Spleen (tissue), 11 donors: ENCODE results near the gene PHF3. TPM values are rescaled to one million over a fixed set of nuclear protein-coding genes. Genes with fewer than 3 reads are reported as not detected.

Source experiments
- DNase-seq: peaks from one replicate; pipeline ENCODE4 v3.0.0-alpha.2; 2020
- H3K27ac ChIP-seq, 8 donors: fragments of 200-600 bp; sonication (generic) in 7 of 8; 1 replicate in 4 of 8; 2 replicates in 4 of 8; pipeline versions ENCODE4 v1.5.0 to v1.8.0; 2016 to 2021; ENCODE audit warnings: inconsistent platforms in 4 of 8, mild to moderate bottlenecking in 4 of 8, moderate library complexity in 1 of 8
- H3K27me3 ChIP-seq, 7 donors: fragments of 200-600 bp; sonication (generic) in 6 of 7; replicated peaks in 1 of 7; 1 replicate in 4 of 7; 2 replicates in 3 of 7; pipeline versions ENCODE4 v1.5.0 to v1.8.0; 2016 to 2021; ENCODE audit warnings: inconsistent platforms in 3 of 7, mild to moderate bottlenecking in 1 of 7
- H3K36me3 ChIP-seq, 6 donors: fragments of 200-600 bp; sonication (generic) in 5 of 6; 1 replicate in 4 of 6; 2 replicates in 2 of 6; pipeline versions ENCODE4 v1.5.0 to v1.8.0; 2016 to 2021; ENCODE audit warnings: inconsistent platforms in 2 of 6
- H3K4me1 ChIP-seq, 6 donors: fragments of 200-600 bp; sonication (generic) in 5 of 6; 1 replicate in 3 of 6; 2 replicates in 3 of 6; pipeline versions ENCODE4 v1.5.0 to v1.8.0; 2016 to 2021; ENCODE audit warnings: inconsistent platforms in 3 of 6
- H3K4me3 ChIP-seq, 8 donors: fragments of 200-600 bp; sonication (generic) in 7 of 8; 1 replicate in 4 of 8; 2 replicates in 4 of 8; pipeline versions ENCODE4 v1.5.0 to v1.8.0; 2016 to 2021; ENCODE audit warnings: inconsistent platforms in 4 of 8, mild to moderate bottlenecking in 4 of 8, moderate library complexity in 2 of 8
- H3K9me3 ChIP-seq, 8 donors: fragments of 200-600 bp; sonication (generic) in 7 of 8; 1 replicate in 4 of 8; 2 replicates in 4 of 8; pipeline versions ENCODE4 v1.5.0 to v1.8.0; 2016 to 2021; ENCODE audit warnings: inconsistent platforms in 4 of 8
- CTCF ChIP-seq, 11 experiments: fragments of 200-600 bp in 7 of 11; fragments of 450-650 bp in 4 of 11; sonication (generic) in 4 of 11; IDR thresholded peaks in 8 of 11; conservative IDR thresholded peaks in 3 of 11; 1 replicate in 7 of 11; 2 replicates in 4 of 11; pipeline versions ENCODE4 v1.4.0 to v1.8.0; 2016 to 2021; ENCODE audit warnings: antibody characterized with exemption in 11 of 11, inconsistent platforms in 4 of 11, mild to moderate bottlenecking in 1 of 11
- POLR2A ChIP-seq, 3 donors: fragments of 450-650 bp; IDR thresholded peaks; one replicate each; pipeline ENCODE4 v1.5.1; 2017; ENCODE audit warnings: antibody characterized with exemption in 3 of 3, mild to moderate bottlenecking in 1 of 3
- POLR2AphosphoS5 ChIP-seq, 3 donors: sonication (generic); formaldehyde crosslinking; IDR thresholded peaks; one replicate each; pipeline ENCODE4 v1.5.1; 2017; ENCODE audit warnings: antibody characterized with exemption in 3 of 3
- WGBS, 5 donors: extraction: QIAGEN DNeasy Blood & Tissue Kit in 3 of 5; methylation state at CpG; one replicate each; pipeline versions ENCODE4 v1.1.5 to v1.1.7; 2013 to 2018; 5-methylcytosine and 5-hydroxymethylcytosine counted together
- intact Hi-C: fragments of 100-400 bp; cut with DNase I; formaldehyde crosslinking; loops from one replicate; pipeline ENCODE4 v1.15.0; 2023; ENCODE audit warnings: low total_unique reads
- polyA plus RNA-seq, 3 donors: library from polyadenylated mRNA; stranded (reverse); fragments of 200-250 nt; gene quantifications; one replicate each; pipeline ENCODE4 v1.2.1, GENCODE V29; 2013
- total RNA-seq, 7 donors: library from RNA; depleted of rRNA in 3 of 7; stranded (reverse); fragments of >200 nt in 3 of 7; fragmentation: NEBNext Ultra II Directional in 4 of 7; extraction: Animal tissue kit (Norgen Biotek cat#: 25700) in 4 of 7; gene quantifications; one replicate each; pipeline versions ENCODE4 v1.1.0 to v1.2.1, GENCODE V29; 2016 to 2021
- donor health status: healthy with polysubstance abuse.
- donor health status: DM: no; HTN: no; CAD: no; lungs with moderate emphysema.
- donor health status: DM: no; HTN: no; CAD: no.
- donor health status: Bipolar disorder and iron deficiency.
- donor health status: healthy.
- donor health status: DM: no; HTN: no; CAD: no.
- donor health status: DM: yes; HTN: yes; CAD: no.

PHF3 gene
- total and polyA plus RNA-seq, 10 donors, result 7.5 to 111 (median 71.8) TPM

GRCh38 chr6:63674635-63675034, 39.0 kb downstream of the PHF3 start:
- intact Hi-C loops, result no loop called here
- Histone ChIP-seq H3K4me3 (no peak overlapping the region), H3K4me1 (peaks cover 0 to 100% (median 54%) of the 10 kb centered on the region in 6 donors), H3K27me3 (no peaks in the 10 kb centered on the region), H3K36me3 (peaks cover 0 to 13% (median 0%) of the 10 kb centered on the region in 6 donors), H3K9me3 (no peaks in the 10 kb centered on the region), H3K27ac (peak overlapping the region in 3 of 8 donors; percentile 4 to 29 (median 12))
- WGBS, 5 donors, result 56 to 72% (median 60%) methylated on average over 3 of the region's 3 CpGs
- no peak for DNase-seq
- TF ChIP-seq CTCF (IDR thresholded peaks at IDR 0.05 in 8 of 11, conservative IDR thresholded peaks at IDR 0.05 in 3 of 11) (no peak), POLR2A (IDR thresholded peaks at IDR 0.05) (no peak), POLR2AphosphoS5 (IDR thresholded peaks at IDR 0.05) (no peak)

DNA sequence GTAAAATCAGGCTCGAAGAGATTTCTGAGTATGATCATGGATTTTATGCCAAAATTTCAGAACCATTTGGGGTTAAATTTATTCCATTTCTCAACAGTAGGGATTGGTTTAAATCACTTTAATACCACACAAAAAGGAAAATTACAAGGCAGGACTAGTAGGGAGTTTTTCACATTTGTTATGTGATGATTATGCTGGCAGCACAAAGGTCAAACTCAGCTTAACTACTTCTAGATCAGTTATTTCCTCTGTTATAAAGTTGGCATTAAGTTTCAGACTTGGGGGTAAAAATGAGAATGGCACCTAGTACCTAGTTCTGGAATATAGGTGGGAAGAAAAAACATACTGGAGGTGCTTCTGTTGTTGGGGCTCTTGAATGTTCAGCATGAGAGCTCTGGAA, 39.5 kb downstream of the PHF3 start:
- intact Hi-C loops, result no loop called here
- Histone ChIP-seq H3K4me1 (peaks cover 0 to 100% (median 57%) of the 10 kb centered on the region in 6 donors), H3K27ac (peak overlapping the region in 3 of 8 donors; percentile 4 to 29 (median 12)), H3K4me3 (no peak overlapping the region), H3K36me3 (peaks cover 0 to 16% (median 2%) of the 10 kb centered on the region in 6 donors), H3K9me3 (no peaks in the 10 kb centered on the region), H3K27me3 (no peaks in the 10 kb centered on the region)
- 72 to 87% (median 86%) methylated on average over 1 of the region's 1 CpG for WGBS, 5 donors
- no peak for DNase-seq
- TF ChIP-seq CTCF (IDR thresholded peaks at IDR 0.05 in 8 of 11, conservative IDR thresholded peaks at IDR 0.05 in 3 of 11), result no peak
- no peak for TF ChIP-seq POLR2AphosphoS5 (IDR thresholded peaks at IDR 0.05)
- TF ChIP-seq POLR2A (IDR thresholded peaks at IDR 0.05), result no peak

DNA sequence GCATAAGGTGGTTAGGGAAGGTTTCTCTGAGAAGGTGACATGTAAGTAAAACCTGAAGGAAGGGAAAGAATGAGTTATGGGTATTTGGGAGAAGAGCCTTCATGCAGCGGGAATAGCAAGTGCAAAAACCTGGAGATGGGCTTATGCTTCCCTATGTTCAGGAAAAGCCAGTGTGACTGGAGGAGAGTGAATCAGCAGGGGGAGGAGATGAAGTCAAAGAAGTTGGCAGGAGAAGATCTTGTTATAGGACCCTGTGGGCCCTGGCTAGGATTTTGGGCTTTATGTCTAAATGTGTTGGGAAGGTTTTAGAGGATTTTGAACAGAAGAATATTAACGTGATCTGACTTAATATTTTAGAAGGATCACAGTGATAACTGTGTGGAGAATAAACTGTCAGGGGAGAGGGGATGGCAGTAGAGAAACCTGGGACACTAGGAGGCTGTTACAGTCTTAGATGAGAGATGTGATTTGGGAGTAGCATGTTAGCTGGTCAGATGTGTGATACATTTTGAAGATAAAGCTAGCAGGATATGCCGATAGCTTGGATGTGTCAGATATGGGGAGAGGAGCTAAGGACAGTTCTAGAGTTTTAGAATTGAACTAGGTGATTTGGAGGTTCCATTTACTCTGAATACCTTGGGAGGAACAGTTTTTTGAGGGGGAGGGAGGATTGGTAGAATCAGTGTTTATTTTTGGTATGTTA, 41.0 kb downstream of the PHF3 start:
- Histone ChIP-seq H3K27ac (peak overlapping the region in 3 of 8 donors; percentile 15 to 29 (median 19)), H3K27me3 (no peaks in the 10 kb centered on the region), H3K36me3 (peaks cover 0 to 27% (median 5%) of the 10 kb centered on the region in 6 donors), H3K9me3 (no peaks in the 10 kb centered on the region), H3K4me3 (no peak overlapping the region), H3K4me1 (peaks cover 0 to 100% (median 59%) of the 10 kb centered on the region in 6 donors)
- no peak for DNase-seq
- intact Hi-C loops, result no loop called here
- TF ChIP-seq POLR2A (IDR thresholded peaks at IDR 0.05) (no peak), POLR2AphosphoS5 (IDR thresholded peaks at IDR 0.05) (no peak)
- 87 to 94% (median 92%) methylated on average over 3 of the region's 3 CpGs for WGBS, 5 donors

- no peaks in the 10 kb centered on the region for H3K27me3 ChIP-seq
- H3K36me3 ChIP-seq, result peaks cover 0 to 26% (median 5%) of the 10 kb centered on the region in 6 donors
- no peaks in the 10 kb centered on the region for H3K9me3 ChIP-seq
- DNase-seq, result no peak
- intact Hi-C loops, result no loop called here
- WGBS, 5 donors, result 60 to 85% (median 79%) methylated on average over 1 of the region's 1 CpG
- no peak for TF ChIP-seq POLR2AphosphoS5 (IDR thresholded peaks at IDR 0.05)
- TF ChIP-seq POLR2A (IDR thresholded peaks at IDR 0.05), result no peak
- no peak for TF ChIP-seq CTCF (IDR thresholded peaks at IDR 0.05 in 8 of 11, conservative IDR thresholded peaks at IDR 0.05 in 3 of 11)
- peaks cover 0 to 100% (median 60%) of the 10 kb centered on the region in 6 donors for H3K4me1 ChIP-seq
- H3K4me3 ChIP-seq, result no peak overlapping the region
- peak overlapping the region in 4 of 8 donors; percentile 2 to 29 (median 17) for H3K27ac ChIP-seq
Measured at GRCh38 chr6:63677282-63677681, 41.7 kb downstream of the PHF3 start.
